CD8-positive, alpha-beta memory T cell (primary cell): ENCODE data around the gene TPGS1. TPM values are rescaled to one million over a fixed set of nuclear protein-coding genes. Genes with fewer than 3 reads are reported as not detected.

ENCODE experiments used
- CTCF ChIA-PET: fragments of 350-600 bp; sonication (Branson Sonifier 250); formaldehyde crosslinking; loops from one replicate; lab custom pipeline; 2021; ENCODE audit warnings: antibody characterized with exemption; lab: Charles Lee
- POLR2A ChIA-PET: fragments of 350-600 bp; sonication (Branson Sonifier 250); formaldehyde crosslinking; loops from one replicate; lab custom pipeline; 2021; ENCODE audit warnings: antibody characterized with exemption; lab: Charles Lee
- DNase-seq, 5 donors: peaks; one replicate each; pipeline versions ENCODE4 v3.0.0 to v3.0.0-alpha.2; 2020 to 2022; ENCODE audit warnings: mixed read lengths in 1 of 5
- H3K27ac ChIP-seq: one replicate; pipeline ENCODE4 v1.7.0; 2013; ENCODE audit warnings: low read depth, mild to moderate bottlenecking, low read length, moderate library complexity
- H3K27me3 ChIP-seq: 2 replicates; pipeline ENCODE4 v1.7.0; 2013; ENCODE audit warnings: low read length, mild to moderate bottlenecking; ENCODE audit not compliant: insufficient read depth, poor library complexity, severe bottlenecking
- H3K36me3 ChIP-seq: 2 replicates; pipeline ENCODE4 v1.7.0; 2013; ENCODE audit warnings: mild to moderate bottlenecking, low read length, moderate library complexity; ENCODE audit not compliant: insufficient read depth
- H3K4me1 ChIP-seq: 2 replicates; pipeline ENCODE4 v1.7.0; 2013; ENCODE audit warnings: mild to moderate bottlenecking, low read length, moderate library complexity; ENCODE audit not compliant: insufficient read depth
- H3K4me3 ChIP-seq: 2 replicates; pipeline ENCODE4 v1.7.0; 2013; ENCODE audit warnings: mild to moderate bottlenecking, low read length
- H3K9me3 ChIP-seq: 2 replicates; pipeline ENCODE4 v1.7.0; 2013; ENCODE audit warnings: mild to moderate bottlenecking, low read length
- H3K27ac Mint-ChIP-seq, 8 donors: one replicate each; pipeline ENCODE4 v1.8.0; 2020 to 2021; ENCODE audit warnings: mixed read lengths in 8 of 8, mild to moderate bottlenecking in 6 of 8, inconsistent platforms in 3 of 8, moderate library complexity in 3 of 8
- H3K27me3 Mint-ChIP-seq, 2 donors: one replicate each; pipeline ENCODE4 v1.8.0; 2020 to 2021; ENCODE audit warnings: mixed read lengths in 2 of 2, mild to moderate bottlenecking in 1 of 2, moderate library complexity in 1 of 2
- H3K36me3 Mint-ChIP-seq, 3 donors: one replicate each; pipeline ENCODE4 v1.8.0; 2020 to 2021; ENCODE audit warnings: mixed read lengths in 3 of 3, inconsistent platforms in 1 of 3, mild to moderate bottlenecking in 1 of 3
- H3K4me1 Mint-ChIP-seq, 3 donors: one replicate each; pipeline ENCODE4 v1.8.0; 2020 to 2021; ENCODE audit warnings: mixed read lengths in 3 of 3, inconsistent platforms in 1 of 3, mild to moderate bottlenecking in 1 of 3
- H3K4me3 Mint-ChIP-seq, 7 donors: one replicate each; pipeline ENCODE4 v1.8.0; 2020 to 2021; ENCODE audit warnings: mixed read lengths in 7 of 7, mild to moderate bottlenecking in 6 of 7, moderate library complexity in 4 of 7, inconsistent platforms in 2 of 7
- H3K9me3 Mint-ChIP-seq, 5 donors: one replicate each; pipeline ENCODE4 v1.8.0; 2020 to 2022; ENCODE audit warnings: mixed read lengths in 5 of 5, mild to moderate bottlenecking in 3 of 5, moderate library complexity in 2 of 5, inconsistent platforms in 1 of 5
- polyA plus RNA-seq: library from polyadenylated mRNA; unstranded; fragments of 300-500 nt; fragmentation: Illumina TruSeq; gene quantifications from one replicate; pipeline ENCODE4 v1.2.3, GENCODE V29; 2021
- total RNA-seq, 2 experiments: library from RNA; stranded (reverse); gene quantifications; one replicate each; pipeline ENCODE4 v1.2.3, GENCODE V29; 2021

TPGS1 gene
- total and polyA plus RNA-seq, 3 experiments from 2014 or later, result 18.6 to 50.3 (median 20.0) TPM

GRCh38 chr19:531753-532560, 24.7 kb downstream of the TPGS1 start, which contains the start of gene CDC34:
Gene CDC34, plus strand, starts transcription at chr19:531760. Its CDS starts 172 bp downstream, at chr19:531932.
- Histone ChIP-seq H3K4me3 (peak within 1 kb of the TSS; percentile 78), H3K9me3 (no peaks in the 10 kb centered on the region), H3K36me3 (peaks cover 5% of the 10 kb centered on the region), H3K4me1 (peaks cover 19% of the 10 kb centered on the region), H3K27me3 (no peaks in the 10 kb centered on the region), H3K27ac (peak within 1 kb of the TSS; percentile 75)
- Mint-ChIP-seq H3K27me3 (peaks cover 1 to 4% of the 10 kb centered on the region in 2 donors), H3K27ac (peak within 1 kb of the TSS; percentile 69 to 94 (median 84)), H3K9me3 (no peaks in the 10 kb centered on the region), H3K4me3 (peak within 1 kb of the TSS; percentile 85 to 94 (median 88)), H3K36me3 (peaks cover 0 to 13% (median 0%) of the 10 kb centered on the region in 3 donors), H3K4me1 (peaks cover 9 to 29% (median 18%) of the 10 kb centered on the region in 3 donors)
- POLR2A ChIA-PET, result interaction anchor here (0.6 to 2.8 kb wide), 8 partner anchors 10 to 131 kb away, joined by 3 to 18 read pairs (median 4); partner anchors contain the start of genes GZMM and RNF126
- DNase-seq, result no peak
- CTCF ChIA-PET, result interaction anchor here (0.9 to 6.2 kb wide), 7 partner anchors 10 to 52 kb away, joined by 3 to 55 read pairs (median 5); partner anchors contain the start of gene GZMM

GRCh38 chr19:532561-533363, 25.5 kb downstream of the TPGS1 start:
- DNase-seq, result peak in 2 of 5 donors; percentile 35 to 37
- peak overlapping the region; percentile 75 for H3K27ac ChIP-seq
- Mint-ChIP-seq H3K27me3 (peaks cover 1 to 4% of the 10 kb centered on the region in 2 donors), H3K36me3 (peaks cover 0 to 15% (median 0%) of the 10 kb centered on the region in 3 donors), H3K9me3 (no peaks in the 10 kb centered on the region), H3K4me3 (peak overlapping the region; percentile 84 to 94 (median 88)), H3K4me1 (peaks cover 9 to 29% (median 18%) of the 10 kb centered on the region in 3 donors), H3K27ac (peak overlapping the region; percentile 82 to 94 (median 84))
- no peaks in the 10 kb centered on the region for H3K27me3 ChIP-seq
- ChIA-PET POLR2A (interaction anchor here (1.1 to 2.8 kb wide), 4 partner anchors 9 to 39 kb away, joined by 3 to 18 read pairs (median 4); no protein-coding TSS in a partner anchor), CTCF (interaction anchor here (0.9 to 6.2 kb wide), 6 partner anchors 11 to 51 kb away, joined by 3 to 55 read pairs (median 6); partner anchors contain the start of gene GZMM)
- peaks cover 5% of the 10 kb centered on the region for H3K36me3 ChIP-seq
- no peaks in the 10 kb centered on the region for H3K9me3 ChIP-seq
- peak overlapping the region; percentile 78 for H3K4me3 ChIP-seq
- peaks cover 19% of the 10 kb centered on the region for H3K4me1 ChIP-seq

GRCh38 chr19:533364-534058, 26.2 kb downstream of the TPGS1 start:
- H3K36me3 Mint-ChIP-seq, result peaks cover 0 to 22% (median 3%) of the 10 kb centered on the region in 3 donors
- CTCF ChIA-PET, result interaction anchor here (1.1 to 6.2 kb wide), 4 partner anchors 10 to 22 kb away, joined by 3 to 55 read pairs (median 14); partner anchors contain the start of gene GZMM

GRCh38 chr19:534088-534487, 26.8 kb downstream of the TPGS1 start:
- Histone ChIP-seq H3K27me3 (no peaks in the 10 kb centered on the region), H3K27ac (peak overlapping the region; percentile 75), H3K4me3 (no peak overlapping the region), H3K4me1 (peaks cover 19% of the 10 kb centered on the region), H3K36me3 (peaks cover 5% of the 10 kb centered on the region), H3K9me3 (no peaks in the 10 kb centered on the region)
- peak overlapping the region in 1 of 8 donors; percentile 51 for H3K27ac Mint-ChIP-seq
- ChIA-PET POLR2A (no interaction called here), CTCF (interaction anchor here (6.2 kb wide), 1 partner anchor 23 kb away, joined by 55 read pairs; no protein-coding TSS in a partner anchor)
- H3K27me3 Mint-ChIP-seq, result peaks cover 0 to 1% of the 10 kb centered on the region in 2 donors
- DNase-seq, result no peak
- H3K9me3 Mint-ChIP-seq, result no peaks in the 10 kb centered on the region
- H3K4me1 Mint-ChIP-seq, result peaks cover 9 to 29% (median 18%) of the 10 kb centered on the region in 3 donors
- peak overlapping the region; percentile 20 to 88 (median 48) for H3K4me3 Mint-ChIP-seq
- H3K36me3 Mint-ChIP-seq, result peaks cover 0 to 28% (median 3%) of the 10 kb centered on the region in 3 donors

More at GRCh38 chr19:533364-534058, 26.2 kb downstream of the TPGS1 start:
- Histone ChIP-seq H3K9me3 (no peaks in the 10 kb centered on the region), H3K27me3 (no peaks in the 10 kb centered on the region), H3K4me1 (peaks cover 19% of the 10 kb centered on the region), H3K36me3 (peaks cover 5% of the 10 kb centered on the region), H3K27ac (peak overlapping the region; percentile 75), H3K4me3 (peak overlapping the region; percentile 78)
- peaks cover 1% of the 10 kb centered on the region in 2 donors for H3K27me3 Mint-ChIP-seq
- H3K4me1 Mint-ChIP-seq, result peaks cover 9 to 29% (median 18%) of the 10 kb centered on the region in 3 donors
- POLR2A ChIA-PET, result interaction anchor here (1.1 kb wide), 1 partner anchor 37 kb away, joined by 4 read pairs; no protein-coding TSS in a partner anchor
- H3K9me3 Mint-ChIP-seq, result no peaks in the 10 kb centered on the region
- H3K27ac Mint-ChIP-seq, result peak overlapping the region in 3 of 8 donors; percentile 51 to 83 (median 82)
- peak overlapping the region; percentile 84 to 94 (median 88) for H3K4me3 Mint-ChIP-seq
- no peak for DNase-seq

- ChIA-PET POLR2A (no interaction called here), CTCF (interaction anchor here (0.6 to 1.7 kb wide), 3 partner anchors 28 to 99 kb away, joined by 3 read pairs; partner anchors contain the start of gene TPGS1)
- Histone ChIP-seq H3K9me3 (no peaks in the 10 kb centered on the region), H3K4me3 (no peak overlapping the region), H3K27ac (no peak overlapping the region), H3K4me1 (peaks cover 19% of the 10 kb centered on the region), H3K36me3 (peaks cover 5% of the 10 kb centered on the region), H3K27me3 (no peaks in the 10 kb centered on the region)
- Mint-ChIP-seq H3K36me3 (peaks cover 0 to 34% (median 3%) of the 10 kb centered on the region in 3 donors), H3K9me3 (no peaks in the 10 kb centered on the region), H3K27me3 (peaks cover 0 to 1% of the 10 kb centered on the region in 2 donors), H3K4me3 (peak overlapping the region in 3 of 7 donors; percentile 34 to 75 (median 52)), H3K27ac (peak overlapping the region in 3 of 8 donors; percentile 27 to 47 (median 32)), H3K4me1 (peaks cover 9 to 27% (median 16%) of the 10 kb centered on the region in 3 donors)
- DNase-seq, result no peak
Observed at GRCh38 chr19:535017-535835, 27.9 kb downstream of the TPGS1 start.

- Mint-ChIP-seq H3K4me1 (peaks cover 9 to 23% (median 16%) of the 10 kb centered on the region in 3 donors), H3K27me3 (no peaks in the 10 kb centered on the region), H3K27ac (peak overlapping the region in 1 of 8 donors; percentile 29), H3K36me3 (peaks cover 0 to 33% (median 3%) of the 10 kb centered on the region in 3 donors), H3K4me3 (peak overlapping the region in 1 of 7 donors; percentile 44), H3K9me3 (no peaks in the 10 kb centered on the region)
- Histone ChIP-seq H3K27ac (no peak overlapping the region), H3K4me1 (peaks cover 16% of the 10 kb centered on the region), H3K27me3 (no peaks in the 10 kb centered on the region), H3K9me3 (no peaks in the 10 kb centered on the region), H3K36me3 (peaks cover 5% of the 10 kb centered on the region), H3K4me3 (no peak overlapping the region)
- CTCF ChIA-PET, result interaction anchor here (0.6 to 1.7 kb wide), 3 partner anchors 29 to 98 kb away, joined by 3 read pairs; partner anchors contain the start of gene TPGS1
- no peak for DNase-seq
- POLR2A ChIA-PET, result no interaction called here
Observed at GRCh38 chr19:536031-536880, 29.0 kb downstream of the TPGS1 start.
